Fibroblast of upper back skin (primary cell): Measurements from ENCODE around the gene MAPT.
"Not testable (repeated sequence)": the region's sequence is repeated elsewhere in the genome, so short reads cannot be mapped to it uniquely, and the experiment has no call there.

Experiments
- DNase-seq: peaks from one replicate; pipeline ENCODE4 v3.0.0-alpha.2; 2013

Gene MAPT

GRCh38 chr17:45931677-45932076 is 37.3 kb downstream of the MAPT start:
- DNase-seq, result no peak

GRCh38 chr17:45934044-45934979 is 40.0 kb downstream of the MAPT start:
- DNase-seq, result no peak

GRCh38 chr17:45935197-45935709 is 40.9 kb downstream of the MAPT start:
- DNase-seq, result no peak

GRCh38 chr17:45935710-45936509 is 41.6 kb downstream of the MAPT start:
- no peak for DNase-seq

GRCh38 chr17:45936610-45937009 is 42.3 kb downstream of the MAPT start:
- DNase-seq, result no peak

- DNase-seq, result not testable (repeated sequence)
These were observed 42.8 kb downstream of the MAPT start for GRCh38 chr17:45937186-45937585.

- DNase-seq, result no peak
These were observed 45.0 kb downstream of the MAPT start for GRCh38 chr17:45939395-45939794.

GRCh38 chr17:45940293-45940692 is 45.9 kb downstream of the MAPT start:
- no peak for DNase-seq

- no peak for DNase-seq
These were observed 46.5 kb downstream of the MAPT start for GRCh38 chr17:45940826-45941225.

GRCh38 chr17:45941395-45941794 is 47.0 kb downstream of the MAPT start:
- no peak for DNase-seq

GRCh38 chr17:45942284-45942683 is 47.9 kb downstream of the MAPT start:
- no peak for DNase-seq

GRCh38 chr17:45946841-45947256 is 52.5 kb downstream of the MAPT start:
- no peak for DNase-seq

GRCh38 chr17:45948498-45948880 is 54.1 kb downstream of the MAPT start:
- no peak for DNase-seq

- peak; percentile 59 for DNase-seq
These were observed 54.7 kb downstream of the MAPT start for GRCh38 chr17:45948881-45949624.

GRCh38 chr17:45949755-45950320 is 55.5 kb downstream of the MAPT start:
- no peak for DNase-seq

GRCh38 chr17:45950888-45951287 is 56.5 kb downstream of the MAPT start:
- no peak for DNase-seq

GRCh38 chr17:45951403-45951802 is 57.0 kb downstream of the MAPT start:
- no peak for DNase-seq

- DNase-seq, result no peak
These were observed 57.6 kb downstream of the MAPT start for GRCh38 chr17:45951941-45952340.

- DNase-seq, result no peak
These were observed 58.5 kb downstream of the MAPT start for GRCh38 chr17:45952814-45953320.

- no peak for DNase-seq
These were observed 59.2 kb downstream of the MAPT start for GRCh38 chr17:45953561-45953960.

GRCh38 chr17:45954914-45955313 is 60.6 kb downstream of the MAPT start:
- DNase-seq, result no peak

GRCh38 chr17:45955326-45955725 is 61.0 kb downstream of the MAPT start:
- no peak for DNase-seq
